CD4-positive, alpha-beta T cell (primary cell): ENCODE results near the gene CYP24A1. TPM values are rescaled to one million over a fixed set of nuclear protein-coding genes. Genes with fewer than 3 reads are reported as not detected.

Source experiments
- ATAC-seq: fragments of 200-7000 bp; cut with Tn5 transposase; one replicate; pipeline ENCODE4 v1.10.0; 2022; ENCODE audit warnings: mild to moderate bottlenecking; ENCODE audit not compliant: poor library complexity
- CTCF ChIA-PET: fragments of 350-600 bp; sonication (Branson Sonifier 250); formaldehyde crosslinking; loops from one replicate; lab custom pipeline; 2021; ENCODE audit warnings: antibody characterized with exemption, inconsistent platforms; lab: Charles Lee
- POLR2A ChIA-PET: fragments of 350-600 bp; sonication (Branson Sonifier 250); formaldehyde crosslinking; loops from one replicate; lab custom pipeline; 2021; ENCODE audit warnings: antibody characterized with exemption, inconsistent platforms; lab: Charles Lee
- DNase-seq, 14 experiments: peaks; one replicate each; pipeline ENCODE4 v3.0.0-alpha.2; 2013 to 2020; ENCODE audit warnings: mixed read lengths in 2 of 14
- H3K27ac ChIP-seq, 2 donors: one replicate each; pipeline versions ENCODE4 v1.5.1 to v1.7.0; 2013; ENCODE audit warnings: low read length in 2 of 2, low read depth in 1 of 2, mild to moderate bottlenecking in 1 of 2
- H3K27me3 ChIP-seq, 2 experiments: 1 replicate in 1 of 2; 2 replicates in 1 of 2; pipeline versions ENCODE4 v1.6.1 to v1.7.0; 2013; ENCODE audit warnings: low read length in 2 of 2, control low read depth in 1 of 2, mild to moderate bottlenecking in 1 of 2, moderate library complexity in 1 of 2; ENCODE audit not compliant: insufficient read depth in 2 of 2, control insufficient read depth in 1 of 2
- H3K36me3 ChIP-seq: one replicate; pipeline ENCODE4 v1.6.1; 2013; ENCODE audit warnings: low read length, control low read depth; ENCODE audit not compliant: insufficient read depth
- H3K4me1 ChIP-seq: one replicate; pipeline ENCODE4 v1.6.1; 2013; ENCODE audit warnings: low read length, control low read depth; ENCODE audit not compliant: insufficient read depth
- H3K4me3 ChIP-seq: one replicate; pipeline ENCODE4 v1.5.1; 2013; ENCODE audit warnings: mild to moderate bottlenecking, low read length, moderate library complexity
- H3K9me3 ChIP-seq, 2 experiments: 1 replicate in 1 of 2; 2 replicates in 1 of 2; pipeline versions ENCODE4 v1.6.1 to v1.7.0; 2013; ENCODE audit warnings: low read length in 2 of 2, mild to moderate bottlenecking in 2 of 2, control low read depth in 1 of 2, moderate library complexity in 1 of 2; ENCODE audit not compliant: control insufficient read depth in 1 of 2, insufficient read depth in 1 of 2
- H3K27ac Mint-ChIP-seq: one replicate; pipeline ENCODE4 v1.8.0; 2020; ENCODE audit warnings: mixed read lengths
- H3K27me3 Mint-ChIP-seq: one replicate; pipeline ENCODE4 v1.8.0; 2021; ENCODE audit warnings: mixed read lengths
- H3K36me3 Mint-ChIP-seq: one replicate; pipeline ENCODE4 v1.8.0; 2021; ENCODE audit warnings: low read depth, mixed read lengths
- H3K4me1 Mint-ChIP-seq: one replicate; pipeline ENCODE4 v1.8.0; 2021; ENCODE audit warnings: low read depth, mixed read lengths
- H3K4me3 Mint-ChIP-seq: one replicate; pipeline ENCODE4 v1.8.0; 2020; ENCODE audit warnings: mild to moderate bottlenecking, mixed read lengths
- H3K9me3 Mint-ChIP-seq: one replicate; pipeline ENCODE4 v1.8.0; 2020; ENCODE audit warnings: mixed read lengths
- intact Hi-C, 2 experiments: fragments of 100-400 bp; cut with DNase I in 1 of 2; cut with micrococcal nuclease in 1 of 2; formaldehyde crosslinking; loops; one replicate each; pipeline versions ENCODE4 v1.15.1 to v1.9.0; 2023 to 2025; cut with DNase I, micrococcal nuclease
- total RNA-seq, 174 experiments: library from RNA in 2 of 174; stranded (reverse) in 2 of 174; gene quantifications; one replicate each; pipeline ENCODE4 v1.2.3 and lab custom pipeline; 2021 to 2026
- TF ChIP-seq, protein P1 (sequence below): fragments of 200-600 bp; IDR thresholded peaks from one replicate; pipeline ENCODE4 v1.8.0; 2022; ENCODE audit warnings: antibody characterized with exemption, mild to moderate bottlenecking

The CYP24A1 gene
- total RNA-seq, 2 experiments from 2014 or later: 0.56 to 1.0 TPM

DNA sequence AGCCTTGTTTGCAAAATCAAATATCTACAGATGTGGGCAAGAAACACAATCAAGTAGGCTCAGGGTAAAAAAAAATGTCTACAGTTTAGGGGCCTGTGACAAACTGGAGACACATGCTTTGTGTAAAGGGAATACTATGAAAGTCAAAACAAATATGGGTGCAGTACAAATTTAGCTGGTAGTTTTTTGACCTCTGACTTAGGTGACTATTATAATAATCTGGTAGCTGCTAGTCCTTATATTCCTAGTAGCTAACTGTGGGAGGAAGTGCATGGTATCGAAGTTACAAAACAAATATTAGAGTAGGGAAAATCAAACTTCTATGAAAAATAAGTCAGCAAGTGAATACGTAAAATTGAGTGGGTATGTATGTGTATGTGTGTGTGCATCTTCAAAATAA is 35.4 kb downstream of the CYP24A1 start:
- Histone ChIP-seq H3K27me3 (peaks cover 0 to 5% of the 10 kb centered on the region in 2 experiments), H3K9me3 (peaks cover 0 to 6% of the 10 kb centered on the region in 2 experiments), H3K36me3 (no peaks in the 10 kb centered on the region), H3K4me3 (no peak overlapping the region), H3K4me1 (no peaks in the 10 kb centered on the region), H3K27ac (no peak overlapping the region)
- Mint-ChIP-seq H3K36me3 (no peaks in the 10 kb centered on the region), H3K4me3 (no peak overlapping the region), H3K4me1 (no peaks in the 10 kb centered on the region), H3K27ac (no peak overlapping the region), H3K9me3 (no peaks in the 10 kb centered on the region), H3K27me3 (peaks cover 22% of the 10 kb centered on the region)
- CTCF ChIA-PET: no interaction called here
- DNase-seq: no peak
- intact Hi-C loops: no loop called here
- ATAC-seq: no peak
- POLR2A ChIA-PET: no interaction called here
- TF ChIP-seq, protein P1, sequence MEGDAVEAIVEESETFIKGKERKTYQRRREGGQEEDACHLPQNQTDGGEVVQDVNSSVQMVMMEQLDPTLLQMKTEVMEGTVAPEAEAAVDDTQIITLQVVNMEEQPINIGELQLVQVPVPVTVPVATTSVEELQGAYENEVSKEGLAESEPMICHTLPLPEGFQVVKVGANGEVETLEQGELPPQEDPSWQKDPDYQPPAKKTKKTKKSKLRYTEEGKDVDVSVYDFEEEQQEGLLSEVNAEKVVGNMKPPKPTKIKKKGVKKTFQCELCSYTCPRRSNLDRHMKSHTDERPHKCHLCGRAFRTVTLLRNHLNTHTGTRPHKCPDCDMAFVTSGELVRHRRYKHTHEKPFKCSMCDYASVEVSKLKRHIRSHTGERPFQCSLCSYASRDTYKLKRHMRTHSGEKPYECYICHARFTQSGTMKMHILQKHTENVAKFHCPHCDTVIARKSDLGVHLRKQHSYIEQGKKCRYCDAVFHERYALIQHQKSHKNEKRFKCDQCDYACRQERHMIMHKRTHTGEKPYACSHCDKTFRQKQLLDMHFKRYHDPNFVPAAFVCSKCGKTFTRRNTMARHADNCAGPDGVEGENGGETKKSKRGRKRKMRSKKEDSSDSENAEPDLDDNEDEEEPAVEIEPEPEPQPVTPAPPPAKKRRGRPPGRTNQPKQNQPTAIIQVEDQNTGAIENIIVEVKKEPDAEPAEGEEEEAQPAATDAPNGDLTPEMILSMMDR: no peak

GRCh38 chr20:54137115-54137514 is 36.7 kb downstream of the CYP24A1 start:
- no peaks in the 10 kb centered on the region for H3K9me3 Mint-ChIP-seq
- H3K4me1 ChIP-seq: no peaks in the 10 kb centered on the region
- peaks cover 0 to 5% of the 10 kb centered on the region in 2 experiments for H3K9me3 ChIP-seq
- TF ChIP-seq, protein P1: no peak
- no peak overlapping the region for H3K4me3 Mint-ChIP-seq
- ATAC-seq: no peak
- no peak overlapping the region for H3K27ac ChIP-seq
- no peaks in the 10 kb centered on the region for H3K4me1 Mint-ChIP-seq
- H3K27me3 ChIP-seq: peaks cover 0 to 5% of the 10 kb centered on the region in 2 experiments
- DNase-seq: no peak
- no peak overlapping the region for H3K4me3 ChIP-seq
- no peaks in the 10 kb centered on the region for H3K36me3 ChIP-seq
- H3K27me3 Mint-ChIP-seq: peaks cover 22% of the 10 kb centered on the region
- CTCF ChIA-PET: no interaction called here
- intact Hi-C loops: no loop called here
- no peak overlapping the region for H3K27ac Mint-ChIP-seq
- POLR2A ChIA-PET: no interaction called here
- H3K36me3 Mint-ChIP-seq: no peaks in the 10 kb centered on the region

GRCh38 chr20:54134445-54135220 is 39.2 kb downstream of the CYP24A1 start:
- no peak overlapping the region for H3K27ac Mint-ChIP-seq
- no peak overlapping the region for H3K4me3 ChIP-seq
- H3K4me1 Mint-ChIP-seq: no peaks in the 10 kb centered on the region
- ATAC-seq (no peak), DNase-seq (no peak)
- no peak overlapping the region for H3K27ac ChIP-seq
- no peak overlapping the region for H3K4me3 Mint-ChIP-seq
- ChIA-PET POLR2A (no interaction called here), CTCF (no interaction called here)
- H3K9me3 Mint-ChIP-seq: no peaks in the 10 kb centered on the region
- H3K36me3 Mint-ChIP-seq: no peaks in the 10 kb centered on the region
- no peaks in the 10 kb centered on the region for H3K4me1 ChIP-seq
- peaks cover 18% of the 10 kb centered on the region for H3K27me3 Mint-ChIP-seq
- no peaks in the 10 kb centered on the region for H3K36me3 ChIP-seq
- peaks cover 0 to 5% of the 10 kb centered on the region in 2 experiments for H3K9me3 ChIP-seq
- intact Hi-C loops: no loop called here
- TF ChIP-seq, protein P1: no peak
- peaks cover 0 to 5% of the 10 kb centered on the region in 2 experiments for H3K27me3 ChIP-seq
